ENCODE results near the gene PAFAH1B2. TPM values are rescaled to one million over a fixed set of nuclear protein-coding genes. Genes with fewer than 3 reads are reported as not detected.
A peak's percentile ranks its signal among the peaks of the same experiment; 100 is the strongest.

The PAFAH1B2 gene
- total and polyA plus RNA-seq, 2 experiments from 2014 or later, result 25.8 to 58.7 TPM

- peak; percentile 80 for TF ChIP-seq CTCF (IDR thresholded peaks at IDR 0.05; ENCODE audit: low read depth, low read length)
- no peaks in the 10 kb centered on the region for H3K27me3 ChIP-seq
- H3K4me1 ChIP-seq (ENCODE audit: low read depth), result peaks cover 25% of the 10 kb centered on the region
- no peaks in the 10 kb centered on the region for H3K9me3 ChIP-seq (ENCODE audit: low read depth)
- H3K36me3 ChIP-seq, result peaks cover 3% of the 10 kb centered on the region
- DNase-seq (ENCODE audit: low read depth in 1 of 2, low spot score in 1 of 2), result peak; percentile 60 to 79
- peak overlapping the region; percentile 99 for H3K27ac ChIP-seq
- no peak overlapping the region for H3K4me3 ChIP-seq
Observed at GRCh38 chr11:117197516-117198456, 53.7 kb downstream of the PAFAH1B2 start.

DNA sequence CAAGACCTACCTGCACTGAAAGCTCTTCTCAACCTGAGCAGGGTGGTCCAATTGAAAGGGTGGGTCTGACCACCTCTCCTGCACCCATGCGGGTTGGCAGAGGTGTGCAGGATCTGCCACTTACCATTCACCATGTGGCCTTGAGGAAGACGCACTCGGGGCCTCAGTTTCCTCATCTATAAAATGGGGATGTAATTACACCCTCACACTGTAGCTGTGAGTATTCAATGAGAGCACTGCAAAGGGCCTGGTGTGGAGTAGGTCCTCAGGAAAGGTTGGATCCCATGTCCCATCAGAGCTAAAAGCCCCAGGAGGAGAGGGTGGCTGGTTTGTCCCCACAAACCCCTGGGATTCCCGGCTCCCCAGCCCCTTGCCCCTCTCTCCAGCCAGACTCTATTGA, 54.5 kb downstream of the PAFAH1B2 start:
- peaks cover 25% of the 10 kb centered on the region for H3K4me1 ChIP-seq (ENCODE audit: low read depth)
- peaks cover 3% of the 10 kb centered on the region for H3K36me3 ChIP-seq
- TF ChIP-seq CTCF (IDR thresholded peaks at IDR 0.05; ENCODE audit: low read depth, low read length), result no peak

DNA sequence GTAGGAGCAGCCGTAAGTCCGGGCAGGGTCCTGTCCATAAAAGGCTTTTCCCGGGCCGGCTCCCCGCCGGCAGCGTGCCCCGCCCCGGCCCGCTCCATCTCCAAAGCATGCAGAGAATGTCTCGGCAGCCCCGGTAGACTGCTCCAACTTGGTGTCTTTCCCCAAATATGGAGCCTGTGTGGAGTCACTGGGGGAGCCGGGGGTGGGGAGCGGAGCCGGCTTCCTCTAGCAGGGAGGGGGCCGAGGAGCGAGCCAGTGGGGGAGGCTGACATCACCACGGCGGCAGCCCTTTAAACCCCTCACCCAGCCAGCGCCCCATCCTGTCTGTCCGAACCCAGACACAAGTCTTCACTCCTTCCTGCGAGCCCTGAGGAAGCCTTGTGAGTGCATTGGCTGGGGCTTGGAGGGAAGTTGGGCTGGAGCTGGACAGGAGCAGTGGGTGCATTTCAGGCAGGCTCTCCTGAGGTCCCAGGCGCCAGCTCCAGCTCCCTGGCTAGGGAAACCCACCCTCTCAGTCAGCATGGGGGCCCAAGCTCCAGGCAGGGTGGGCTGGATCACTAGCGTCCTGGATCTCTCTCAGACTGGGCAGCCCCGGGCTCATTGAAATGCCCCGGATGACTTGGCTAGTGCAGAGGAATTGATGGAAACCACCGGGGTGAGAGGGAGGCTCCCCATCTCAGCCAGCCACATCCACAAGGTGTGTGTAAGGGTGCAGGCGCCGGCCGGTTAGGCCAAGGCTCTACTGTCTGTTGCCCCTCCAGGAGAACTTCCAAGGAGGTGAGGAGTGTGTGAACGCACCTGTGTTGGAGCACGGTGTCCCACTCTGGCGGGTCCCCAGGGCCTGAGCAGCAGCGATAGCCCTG, 55.2 kb downstream of the PAFAH1B2 start, which contains the start of gene TAGLN:
TSS of gene TAGLN (plus strand) at position 318 of the 863 bp plus-strand sequence. CDS start 3,644 bp downstream, outside the sequence.
- DNase-seq (ENCODE audit: low read depth in 1 of 2, low spot score in 1 of 2), result peak; percentile 91 to 97
- Histone ChIP-seq H3K9me3 (ENCODE audit: low read depth) (no peaks in the 10 kb centered on the region), H3K36me3 (peaks cover 6% of the 10 kb centered on the region), H3K4me1 (ENCODE audit: low read depth) (peaks cover 25% of the 10 kb centered on the region), H3K4me3 (peak within 1 kb of the TSS; percentile 11), H3K27me3 (no peaks in the 10 kb centered on the region), H3K27ac (peak within 1 kb of the TSS; percentile 99)
- TF ChIP-seq CTCF (IDR thresholded peaks at IDR 0.05; ENCODE audit: low read depth, low read length), result no peak

More for the DNA sequence above, 54.5 kb downstream of the PAFAH1B2 start:
- H3K27ac ChIP-seq, result peak overlapping the region; percentile 99
- no peaks in the 10 kb centered on the region for H3K9me3 ChIP-seq (ENCODE audit: low read depth)
- no peak overlapping the region for H3K4me3 ChIP-seq
- no peaks in the 10 kb centered on the region for H3K27me3 ChIP-seq
- DNase-seq (ENCODE audit: low read depth in 1 of 2, low spot score in 1 of 2), result no peak

DNA sequence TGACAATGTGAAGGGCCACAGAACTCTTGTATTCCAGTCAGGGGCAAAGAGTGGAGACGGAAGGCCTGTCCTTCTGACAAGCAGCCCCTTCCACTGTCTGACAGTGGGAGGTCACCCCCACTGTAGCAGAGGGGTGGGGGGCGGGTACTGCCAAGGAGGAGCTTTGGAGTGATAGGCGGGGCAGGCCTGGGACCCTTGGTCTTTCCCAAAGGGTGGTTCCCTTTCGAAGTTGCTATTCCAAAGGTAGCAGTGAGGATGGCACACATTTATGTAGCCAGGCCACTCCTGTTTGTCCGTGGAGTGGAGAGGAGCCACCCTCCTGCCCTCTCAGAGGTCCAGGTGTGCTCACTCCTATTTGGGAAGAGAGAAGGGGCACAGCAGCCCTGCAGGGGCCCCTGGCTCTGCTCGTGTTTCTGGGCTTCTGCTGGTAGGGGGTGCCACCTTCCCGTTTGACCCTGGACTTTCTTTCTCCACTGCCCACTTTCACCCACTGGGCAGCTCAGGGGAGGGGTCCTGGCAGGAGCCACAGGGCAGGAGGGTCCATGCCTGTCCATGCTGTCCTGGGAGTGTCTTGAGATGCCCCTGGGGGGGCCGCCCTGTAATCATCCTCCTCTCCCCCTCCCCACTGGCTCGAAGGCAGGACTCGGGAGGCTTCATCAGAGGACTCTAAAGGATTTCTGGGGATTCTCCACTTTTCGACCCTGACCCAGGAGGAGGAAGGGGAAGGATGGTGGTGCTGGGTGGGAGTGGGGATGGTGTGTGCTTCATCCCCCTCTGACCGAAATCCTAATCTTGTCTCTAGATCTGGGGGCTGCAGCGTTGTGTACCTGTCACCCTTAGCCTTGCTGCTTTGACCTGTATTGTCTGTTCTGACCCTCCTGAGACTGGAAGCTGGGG, 56.1 kb downstream of the PAFAH1B2 start:
- H3K36me3 ChIP-seq, result peaks cover 3% of the 10 kb centered on the region
- H3K27ac ChIP-seq, result peak overlapping the region; percentile 99
- DNase-seq (ENCODE audit: low read depth in 1 of 2, low spot score in 1 of 2), result peak in 1 of 2 donors; percentile 56
- peaks cover 25% of the 10 kb centered on the region for H3K4me1 ChIP-seq (ENCODE audit: low read depth)
- H3K9me3 ChIP-seq (ENCODE audit: low read depth), result no peaks in the 10 kb centered on the region
- TF ChIP-seq CTCF (IDR thresholded peaks at IDR 0.05; ENCODE audit: low read depth, low read length), result no peak
- H3K4me3 ChIP-seq, result peak overlapping the region; percentile 11
- H3K27me3 ChIP-seq, result no peaks in the 10 kb centered on the region

All from cardiac muscle cell (in vitro differentiated cells and primary cell).